MV-4-11 (cell line): Measurements from ENCODE around the gene PRKN.

ENCODE experiments used
- DNase-seq: peaks from one replicate; lab custom pipeline; 2025; lab: John Stamatoyannopoulos, UW

Gene PRKN

DNA sequence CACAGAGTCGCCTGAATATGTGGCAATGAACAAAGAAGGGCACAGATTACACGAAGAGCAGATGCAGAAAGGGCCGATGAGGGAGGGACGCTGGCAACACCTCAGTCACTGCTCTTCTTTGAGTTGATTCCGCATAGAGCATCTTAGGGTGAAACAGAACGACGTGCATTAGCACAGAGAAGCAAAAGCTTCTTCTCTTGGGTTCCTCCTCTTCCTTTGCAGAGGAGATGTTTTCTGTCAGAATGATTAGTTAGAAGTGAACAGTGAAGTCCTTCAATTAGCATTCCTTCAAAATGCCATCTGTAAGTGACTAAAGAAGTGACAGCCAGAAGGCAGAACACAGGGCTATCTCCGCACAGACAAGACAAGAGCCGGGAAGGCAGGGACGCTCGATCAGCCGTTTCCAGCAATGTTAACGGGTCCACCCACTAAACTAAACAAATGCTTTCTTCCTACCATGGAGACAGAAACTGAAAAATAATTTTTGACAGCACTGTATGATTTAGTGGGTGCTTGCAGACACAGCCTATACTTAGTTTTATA, 1233.9 kb downstream of the PRKN start:
- no peak for DNase-seq

DNA sequence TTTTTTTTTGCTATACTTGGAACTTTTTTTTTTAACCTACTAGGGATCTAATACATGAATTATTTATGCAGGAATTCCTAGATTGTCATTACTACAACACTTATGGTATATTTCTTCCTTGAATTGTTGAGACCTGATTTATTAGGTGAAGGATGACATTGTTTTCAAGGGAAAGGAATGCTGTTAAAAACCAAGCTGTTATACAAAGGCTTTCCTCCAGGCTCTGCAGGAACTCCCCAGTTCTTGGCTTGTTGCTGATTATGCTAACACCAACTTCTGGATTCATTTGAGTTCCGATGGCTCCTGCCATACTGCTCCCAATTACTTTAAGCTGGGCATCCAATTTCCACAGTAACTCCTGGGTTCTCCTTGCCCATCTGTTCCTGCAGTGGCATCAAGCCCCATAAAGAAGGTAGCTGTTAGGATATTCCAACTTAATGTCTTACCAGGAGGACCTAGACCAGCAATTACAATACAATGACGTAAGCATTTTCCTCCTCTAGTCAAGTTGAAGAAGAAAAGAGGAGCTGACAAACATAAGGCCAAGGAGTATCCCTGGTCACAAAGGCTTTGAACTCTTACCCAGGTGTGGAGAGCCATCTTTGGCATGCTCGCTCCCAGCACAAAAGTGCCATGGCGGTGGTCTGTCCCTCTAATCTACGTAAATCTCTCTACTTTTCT, 1237.8 kb downstream of the PRKN start:
- no peak for DNase-seq

GRCh38 chr6:161487694-161488093, 1239.9 kb downstream of the PRKN start:
- DNase-seq = no peak

DNA sequence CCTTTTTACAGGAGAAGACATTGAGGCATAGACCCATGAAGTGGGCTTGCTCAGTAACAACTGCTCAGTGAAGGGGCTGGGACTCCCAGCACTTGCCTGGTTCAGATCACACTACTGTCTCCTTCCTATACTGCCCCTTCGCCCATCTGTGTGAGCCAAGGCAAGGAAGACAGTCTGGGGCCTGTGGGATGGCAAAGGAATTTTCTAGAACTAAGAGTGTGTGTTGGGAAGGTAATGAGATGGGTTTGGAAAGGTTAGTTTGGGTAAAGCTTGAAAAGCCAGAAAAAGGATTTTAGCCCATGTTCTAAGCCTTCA, 1240.4 kb downstream of the PRKN start:
- DNase-seq = no peak

GRCh38 chr6:161486361-161487216, 1241.0 kb downstream of the PRKN start:
- no peak for DNase-seq

GRCh38 chr6:161482517-161482858, 1245.1 kb downstream of the PRKN start:
- DNase-seq = no peak

GRCh38 chr6:161481786-161482516, 1245.6 kb downstream of the PRKN start:
- DNase-seq = no peak

DNA sequence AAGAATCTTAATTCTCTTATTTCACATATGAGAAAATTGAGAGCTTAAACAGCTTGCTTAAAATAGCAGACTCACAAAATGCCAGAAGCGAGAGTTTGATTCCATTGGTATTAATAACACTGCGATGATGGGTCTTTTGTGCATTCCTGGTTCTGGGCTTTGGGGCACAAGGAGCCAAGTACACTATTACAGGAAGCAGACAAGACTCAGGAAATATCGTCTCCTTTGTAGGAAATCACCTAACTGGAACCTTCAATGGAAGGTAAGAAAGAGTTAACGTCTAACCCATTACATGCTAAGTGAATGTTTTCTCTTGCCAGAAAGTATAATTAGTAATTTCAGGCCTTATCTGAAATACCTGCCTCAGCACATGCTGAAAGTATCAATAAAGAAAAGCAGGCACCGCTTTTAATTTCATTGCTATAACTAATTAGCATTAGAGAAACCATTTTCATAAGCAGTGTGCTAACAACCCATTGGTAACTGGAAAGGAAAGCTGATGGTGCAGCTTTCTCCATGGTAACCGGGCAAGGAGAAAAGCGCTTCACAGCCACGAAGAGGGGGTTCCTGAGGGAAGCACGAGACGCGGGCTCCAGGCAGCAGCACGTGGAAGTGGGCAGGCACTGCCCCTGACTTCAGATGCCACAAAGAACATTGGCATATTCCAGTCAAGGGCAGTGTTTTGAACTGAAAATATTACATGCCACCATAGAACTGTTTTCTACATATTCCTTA, 1247.0 kb downstream of the PRKN start:
- DNase-seq = no peak

DNA sequence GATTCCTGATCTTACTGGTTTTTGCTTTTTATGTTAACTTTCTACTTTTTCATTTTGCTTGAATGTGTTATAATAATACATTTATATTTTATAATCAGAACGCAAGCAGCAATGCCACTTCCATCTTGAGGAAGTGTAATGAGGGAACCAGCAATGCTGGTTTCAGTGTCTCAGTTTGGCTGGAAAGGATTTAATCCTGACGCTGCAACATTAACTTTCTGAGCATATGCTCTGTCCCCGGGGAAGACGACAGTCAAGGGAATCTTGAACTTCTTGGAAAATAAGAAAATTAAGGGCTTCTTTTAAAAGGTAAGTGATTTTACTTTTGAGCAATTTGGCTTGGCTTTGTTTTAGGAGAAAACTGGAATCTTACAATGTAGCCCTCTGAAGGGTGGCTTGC, 1248.2 kb downstream of the PRKN start:
- DNase-seq = no peak

- no peak for DNase-seq
These were observed 1249.6 kb downstream of the PRKN start for GRCh38 chr6:161477876-161478425.

GRCh38 chr6:161476711-161477110, 1250.9 kb downstream of the PRKN start:
- no peak for DNase-seq

DNA sequence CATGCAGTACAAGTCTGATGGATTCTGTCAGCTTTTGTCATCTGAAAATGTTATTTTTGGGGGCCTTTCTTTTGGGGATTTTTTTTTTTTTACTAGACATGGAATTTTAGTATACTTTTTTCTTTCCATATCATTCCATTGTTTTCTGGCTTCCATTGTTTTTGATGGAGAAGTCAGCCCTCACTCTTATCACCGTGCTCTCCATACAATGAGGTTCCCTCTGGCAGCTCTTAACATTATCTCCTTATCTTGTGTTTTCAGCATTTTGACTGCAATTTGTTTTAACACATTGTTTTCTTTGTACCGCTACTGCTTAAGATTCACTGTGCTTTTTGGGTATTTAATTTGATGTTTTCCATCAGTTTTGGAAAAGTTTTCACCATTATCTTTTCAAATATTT, 1262.2 kb downstream of the PRKN start:
- no peak for DNase-seq

- no peak for DNase-seq
These were observed 1264.5 kb downstream of the PRKN start for GRCh38 chr6:161463071-161463470.

GRCh38 chr6:161462148-161462547, 1265.4 kb downstream of the PRKN start:
- no peak for DNase-seq

DNA sequence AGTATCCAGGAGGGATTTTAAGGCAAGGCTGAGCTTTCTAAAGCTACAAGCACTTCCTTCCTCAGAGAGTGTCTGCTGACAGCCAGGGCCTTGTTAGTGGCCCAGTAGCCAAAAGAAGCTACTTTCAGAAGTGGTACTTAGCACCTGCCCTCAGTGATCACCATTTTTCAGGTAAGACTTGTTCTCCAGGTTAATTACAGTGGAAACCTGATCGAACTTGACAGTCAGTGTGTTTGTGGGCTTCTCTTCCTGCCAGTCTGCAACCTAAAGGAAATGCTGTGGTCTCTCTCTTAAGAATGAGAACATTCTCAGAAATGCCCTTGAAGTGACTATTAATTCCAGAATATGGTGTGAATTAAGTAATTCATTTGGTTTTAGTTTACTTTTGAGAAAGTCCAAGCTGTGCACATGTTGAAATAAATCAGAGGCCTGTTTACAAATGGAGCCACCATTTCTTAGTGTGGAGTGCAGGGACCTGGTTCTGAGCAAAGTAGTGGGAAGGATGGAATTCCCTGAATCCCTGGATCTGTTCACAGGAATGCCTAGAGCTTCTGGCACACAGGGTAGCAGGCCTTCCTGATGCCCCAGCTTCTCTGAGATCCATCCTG, 1268.5 kb downstream of the PRKN start:
- DNase-seq = no peak

GRCh38 chr6:161458201-161458951, 1269.2 kb downstream of the PRKN start:
- DNase-seq = no peak

GRCh38 chr6:161455848-161456247, 1271.7 kb downstream of the PRKN start:
- no peak for DNase-seq

GRCh38 chr6:161453558-161453957, 1274.0 kb downstream of the PRKN start:
- no peak for DNase-seq

GRCh38 chr6:161452241-161452640, 1275.3 kb downstream of the PRKN start:
- DNase-seq = no peak

DNA sequence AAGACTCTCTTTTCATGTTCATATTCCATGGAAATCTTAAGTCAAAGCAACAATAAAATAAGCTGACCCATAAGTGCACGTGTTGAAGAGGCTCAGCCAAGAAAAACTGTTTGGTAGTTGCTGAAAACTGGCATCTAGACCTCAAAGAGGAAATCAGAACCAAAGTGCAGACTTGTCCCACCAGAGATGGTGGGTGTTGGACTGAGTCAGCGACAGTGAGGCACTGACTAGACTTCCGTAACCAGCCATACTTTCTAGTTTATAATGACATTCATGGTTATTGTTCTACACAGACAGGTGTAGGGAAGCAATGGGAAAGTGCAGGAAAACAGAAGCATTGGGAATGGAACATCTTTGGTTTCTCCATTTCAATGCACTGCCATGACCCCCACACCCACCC, 1278.0 kb downstream of the PRKN start:
- no peak for DNase-seq

DNA sequence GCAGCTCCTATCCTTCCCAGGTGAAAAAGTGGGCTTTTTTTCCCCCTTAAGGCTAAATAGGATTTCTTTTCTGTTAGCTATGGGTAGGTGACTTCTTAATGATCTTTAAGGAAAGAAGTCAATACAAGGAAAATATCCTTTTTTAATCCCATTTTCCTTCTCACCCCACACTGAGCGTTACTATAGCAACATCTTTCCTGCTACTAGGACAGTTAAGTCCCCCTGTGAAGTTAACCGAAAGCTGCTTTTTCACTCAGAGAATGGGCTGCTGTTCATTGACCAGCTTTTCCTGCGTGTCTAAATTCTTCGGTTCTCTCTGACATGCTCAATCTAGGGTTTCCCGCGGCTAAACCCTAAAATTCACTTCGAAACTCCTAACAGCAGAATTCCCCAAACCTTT, 1280.6 kb downstream of the PRKN start:
- DNase-seq = no peak
